HG03039 (cell line): Measurements from ENCODE around the gene SPATA46.
"Not testable (repeated sequence)": the region's sequence is repeated elsewhere in the genome, so short reads cannot be mapped to it uniquely, and the experiment has no call there.

Source experiments
- ATAC-seq: cut with Tn5 transposase; IDR thresholded peaks from one replicate; pipeline ENCODE4 v1.9.1; 2021; ENCODE audit warnings: mild to moderate bottlenecking, moderate library complexity; ENCODE audit not compliant: unreplicated experiment

Gene SPATA46

GRCh38 chr1:162376691-162377090 is at the start of gene SPATA46:
SPATA46 (minus strand) TSS chr1:162376854; CDS start chr1:162376790, 64 bp downstream.
- no peak for ATAC-seq

GRCh38 chr1:162422662-162423375 is 46.2 kb upstream of the SPATA46 start:
- ATAC-seq = no peak

DNA sequence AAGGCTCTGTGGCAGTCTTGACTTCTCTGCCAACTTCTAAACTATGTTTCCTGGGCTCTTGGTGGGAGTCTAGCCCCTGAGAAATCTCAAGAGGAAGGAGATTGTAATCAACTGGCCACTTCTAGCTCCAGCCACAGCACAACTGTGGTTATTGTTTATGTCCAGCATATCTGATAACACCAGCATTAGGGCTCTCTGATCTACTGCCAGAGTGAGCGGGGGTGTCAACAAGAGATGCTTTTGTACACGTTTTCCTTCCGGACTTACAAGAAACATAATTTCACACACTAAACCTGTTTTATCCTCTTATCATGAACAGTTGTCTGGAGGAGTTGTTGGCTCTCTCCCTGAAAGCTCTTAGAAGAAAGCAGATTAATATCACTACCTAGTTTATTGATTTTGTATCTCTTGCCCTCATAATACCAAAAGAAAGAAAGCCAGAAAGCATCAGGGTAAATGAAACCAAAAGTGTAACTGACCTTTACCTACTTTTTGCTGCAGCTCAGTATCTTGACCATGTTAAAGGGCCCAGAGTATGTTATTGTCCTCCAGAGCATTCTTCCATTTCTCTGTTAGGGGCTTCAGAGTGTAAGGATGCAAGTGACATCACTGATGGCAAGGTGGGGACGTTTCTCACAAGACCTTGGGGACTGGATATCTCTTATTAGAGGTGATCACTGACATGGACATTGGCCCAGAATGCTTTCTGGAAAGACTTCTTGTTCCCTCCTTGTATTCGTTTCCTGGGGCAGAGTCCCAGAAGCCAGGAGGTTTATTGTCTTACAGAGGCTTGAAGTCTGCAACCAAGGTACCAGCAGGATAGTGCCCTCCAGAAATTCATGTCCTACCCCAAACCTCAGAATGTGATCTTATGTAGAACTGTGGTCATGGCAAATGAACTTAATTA is 44.9 kb upstream of the SPATA46 start:
- ATAC-seq = no peak

- no peak for ATAC-seq
Measured at GRCh38 chr1:162420120-162420519, 43.5 kb upstream of the SPATA46 start.

DNA sequence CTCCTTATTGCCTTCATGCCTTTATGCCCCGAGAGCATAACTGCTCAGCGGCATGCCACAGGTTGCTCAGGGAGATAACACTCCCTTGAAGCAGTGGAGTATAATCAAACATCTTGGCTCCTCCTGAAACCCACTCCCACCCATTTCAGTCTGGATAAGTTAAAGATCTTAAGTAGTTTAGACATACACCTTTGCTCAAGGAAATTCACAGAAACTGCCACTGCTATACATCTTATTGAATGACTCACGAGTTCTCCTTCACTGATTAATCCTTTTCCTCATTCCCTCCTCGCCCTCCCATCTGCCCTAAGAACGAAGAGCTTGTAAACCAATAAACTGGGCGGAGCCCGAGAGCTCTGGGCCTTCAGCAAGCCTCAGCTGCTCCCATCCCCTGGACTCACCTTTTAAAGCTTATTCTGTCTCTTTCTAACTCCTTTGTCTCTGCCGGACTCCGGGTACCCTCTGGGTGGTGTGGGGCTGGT is 42.8 kb upstream of the SPATA46 start:
- not testable (repeated sequence) for ATAC-seq

- ATAC-seq = not testable (repeated sequence)
Measured at GRCh38 chr1:162418584-162418983, 41.9 kb upstream of the SPATA46 start.

- ATAC-seq = no peak
Measured at GRCh38 chr1:162417650-162418049, 41.0 kb upstream of the SPATA46 start.

DNA sequence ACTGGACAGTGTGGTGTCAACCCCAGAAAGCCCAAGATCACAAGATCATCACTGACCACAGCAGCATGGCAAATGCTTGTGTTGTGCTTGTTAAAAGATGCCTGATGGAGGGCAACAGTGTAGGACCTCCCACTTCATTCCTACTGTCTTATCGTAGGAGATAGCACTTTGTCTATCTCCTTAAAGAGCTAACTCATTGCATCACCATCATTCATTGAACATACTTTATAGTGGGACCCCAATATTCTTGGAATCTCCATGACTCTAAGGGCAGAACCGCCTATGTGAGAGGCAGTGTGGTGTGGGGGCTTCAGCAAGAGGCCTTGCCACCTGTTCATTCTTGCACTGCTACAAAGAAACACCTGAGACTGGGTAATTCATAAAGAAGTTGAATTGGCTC is 40.3 kb upstream of the SPATA46 start:
- ATAC-seq = no peak

DNA sequence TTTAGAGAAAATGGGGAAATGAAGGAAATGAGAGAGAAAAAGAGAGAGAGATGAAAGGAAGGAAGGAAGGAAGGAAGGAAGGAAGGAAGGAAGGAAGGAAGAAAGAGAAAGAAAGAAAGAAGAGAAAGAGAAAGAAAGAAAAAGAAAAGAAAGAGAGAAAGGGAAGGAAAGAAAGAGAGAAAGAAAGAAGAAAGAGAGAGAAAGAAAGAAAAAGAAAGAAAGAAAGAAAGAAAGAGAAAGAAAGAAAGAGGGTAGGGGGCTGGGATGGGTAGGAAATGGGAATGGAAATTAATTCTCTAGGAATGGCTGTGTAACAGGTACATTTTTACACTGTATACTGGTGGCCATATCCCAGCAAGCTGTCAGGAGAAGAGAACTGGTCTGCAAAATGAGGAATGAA is 39.6 kb upstream of the SPATA46 start:
- ATAC-seq = no peak

- no peak for ATAC-seq
Measured at GRCh38 chr1:162412002-162412401, 35.3 kb upstream of the SPATA46 start, which contains the start of gene SH2D1B. SH2D1B (minus strand) TSS chr1:162412136; CDS start chr1:162412016, 120 bp downstream.

- ATAC-seq = no peak
Measured at GRCh38 chr1:162407539-162407938, 30.9 kb upstream of the SPATA46 start.

GRCh38 chr1:162406811-162407210 is 30.2 kb upstream of the SPATA46 start:
- ATAC-seq = no peak

GRCh38 chr1:162405800-162406199 is 29.1 kb upstream of the SPATA46 start:
- no peak for ATAC-seq

GRCh38 chr1:162404550-162405160 is 28.0 kb upstream of the SPATA46 start:
- ATAC-seq = no peak

DNA sequence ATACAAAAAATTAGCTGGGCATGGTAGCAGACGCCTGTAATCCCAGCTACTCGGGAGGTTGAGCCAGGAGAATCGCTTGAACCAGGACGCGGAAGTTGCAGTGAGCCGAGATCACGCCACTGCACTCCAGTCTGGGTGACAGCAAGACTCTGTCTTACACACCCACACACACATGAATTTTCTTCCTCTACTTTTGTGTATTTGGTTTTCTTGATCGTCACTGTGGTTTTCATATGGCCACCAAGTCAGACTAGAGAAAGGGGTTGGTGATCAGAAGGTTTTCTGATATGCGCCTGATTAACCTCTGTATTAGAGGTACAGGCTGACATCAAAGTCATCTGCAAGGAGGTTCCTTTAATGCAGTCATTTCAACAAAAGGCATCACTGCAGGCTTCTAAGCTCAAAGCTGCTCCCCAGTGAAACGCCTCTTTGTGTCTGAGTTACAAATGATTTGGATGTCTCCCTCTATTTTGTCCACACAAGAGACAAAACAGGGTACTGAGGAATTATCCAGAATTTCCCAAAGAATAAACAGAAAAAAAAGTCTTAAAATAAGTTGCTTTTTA is 24.2 kb upstream of the SPATA46 start:
- no peak for ATAC-seq

DNA sequence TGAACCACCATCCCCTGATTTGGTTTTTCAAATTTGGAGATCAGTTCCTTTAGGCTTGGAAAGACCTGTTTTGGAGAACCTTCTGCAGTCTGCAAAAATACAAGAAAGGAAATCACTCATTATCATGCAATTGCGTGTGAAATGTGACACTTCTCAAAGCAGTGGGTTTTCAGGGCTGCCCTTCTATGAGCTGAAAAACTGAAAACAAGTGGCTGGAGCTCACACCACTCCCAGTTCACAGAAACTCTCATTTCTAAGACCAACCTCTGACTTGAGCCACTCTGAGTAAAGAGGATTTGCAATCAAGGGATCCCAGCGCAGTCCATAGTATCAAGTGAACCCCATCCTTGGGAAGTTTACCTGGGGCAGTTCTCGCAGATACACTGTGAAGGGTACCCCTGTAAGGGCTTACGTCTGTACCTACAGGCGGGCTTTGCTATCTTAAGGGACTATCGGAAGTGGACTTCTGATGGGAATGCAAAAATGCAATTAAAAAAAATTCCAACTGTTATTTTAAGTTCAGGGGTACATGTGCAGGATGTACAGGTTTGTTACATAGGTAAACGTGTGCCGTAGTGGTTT is 22.4 kb upstream of the SPATA46 start:
- ATAC-seq = no peak

DNA sequence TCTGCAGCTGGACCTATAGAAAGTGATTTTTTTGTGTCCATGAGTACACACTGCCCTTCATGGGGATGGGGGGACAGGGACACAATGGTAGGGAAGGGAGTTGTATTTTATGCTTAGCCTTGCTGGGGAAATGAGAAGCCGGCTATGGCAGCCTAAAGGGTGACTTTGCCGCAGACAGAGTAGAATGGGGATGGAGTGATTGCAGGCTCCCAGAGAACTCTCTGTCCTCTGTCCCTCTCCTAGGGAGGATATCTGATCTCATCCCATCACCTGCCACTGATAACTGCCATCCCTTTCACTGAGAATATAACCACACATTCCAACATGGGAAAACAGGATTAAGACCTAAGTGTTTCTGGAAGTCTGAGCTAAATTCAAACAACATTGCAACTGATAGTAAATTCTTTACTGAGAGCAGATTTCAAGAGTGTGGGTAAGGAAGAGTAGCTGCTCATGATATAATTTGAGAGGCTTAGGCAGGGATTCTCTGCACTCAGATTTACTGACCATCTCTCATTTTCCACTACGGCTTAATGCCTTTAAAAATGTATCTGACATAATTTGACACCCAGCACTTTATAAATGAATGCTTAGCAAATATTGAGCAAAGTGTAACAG is 21.4 kb upstream of the SPATA46 start:
- no peak for ATAC-seq

DNA sequence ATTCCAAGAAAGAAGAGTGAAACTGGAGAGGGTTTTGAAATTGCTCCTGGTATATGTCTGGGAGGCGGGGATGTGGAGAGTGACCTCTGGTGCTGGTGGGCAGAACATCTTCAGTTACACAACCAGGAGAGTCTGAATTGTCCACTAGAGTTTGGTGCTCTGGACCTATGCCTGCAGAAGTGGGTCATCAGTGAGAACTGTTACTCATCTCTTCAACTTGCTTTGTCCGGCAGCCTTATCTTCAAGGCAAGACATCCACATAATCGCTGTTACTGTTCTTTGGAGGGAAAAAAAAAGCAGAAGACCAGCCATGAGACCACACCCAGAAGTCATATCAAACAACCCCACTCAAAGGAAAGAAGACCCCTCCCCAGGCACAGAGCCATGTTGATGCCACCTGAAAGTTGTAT is 20.4 kb upstream of the SPATA46 start:
- ATAC-seq = no peak

DNA sequence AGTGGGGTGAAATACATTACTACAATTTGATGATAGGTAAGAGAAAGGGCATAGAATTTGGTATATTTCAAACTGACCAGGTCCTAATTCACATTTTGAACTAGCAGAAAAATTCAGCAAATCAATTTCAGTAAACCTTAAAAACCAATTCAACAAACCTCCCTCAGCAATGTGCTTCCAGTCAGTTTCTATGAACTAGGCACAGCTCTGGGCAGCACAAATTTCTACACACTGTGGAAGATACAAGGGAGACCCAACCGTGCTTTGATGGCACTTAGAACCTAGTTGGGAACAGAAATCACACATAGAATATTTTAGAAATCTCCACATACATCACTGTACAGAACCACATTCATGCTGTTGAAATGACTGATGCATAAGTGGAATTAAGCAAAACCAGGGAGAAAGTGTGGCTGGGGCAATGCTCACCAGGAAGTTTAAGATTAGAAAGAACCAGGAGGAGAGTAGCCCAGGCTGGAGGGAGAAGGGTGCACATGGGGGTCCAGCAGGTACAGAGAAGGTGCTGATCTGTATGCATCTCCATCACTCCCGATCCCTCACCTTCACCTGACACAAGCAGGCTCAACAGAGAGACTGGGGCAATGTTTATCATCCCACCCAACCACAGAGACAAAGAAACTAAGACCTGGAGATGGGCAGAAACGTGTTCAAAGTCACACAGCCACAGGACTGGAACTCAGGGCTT is 19.7 kb upstream of the SPATA46 start:
- no peak for ATAC-seq
